Left lung (tissue), 10 donors: ENCODE results near the gene PRR14. TPM values are rescaled to one million over a fixed set of nuclear protein-coding genes. Genes with fewer than 3 reads are reported as not detected.
A peak's percentile ranks its signal among the peaks of the same experiment; 100 is the strongest.

Source experiments
- ATAC-seq: fragments of 200-7000 bp; cut with Tn5 transposase; one replicate; pipeline ENCODE4 v1.9.1; 2020; ENCODE audit warnings: moderate library complexity
- DNase-seq, 4 donors: peaks; one replicate each; pipeline ENCODE4 v3.0.0-alpha.2; 2013 to 2020
- H3K27ac ChIP-seq, 2 donors: fragments of 200-600 bp; sonication (generic) in 1 of 2; one replicate each; pipeline versions ENCODE4 v1.5.0 to v1.8.0; 2020 to 2021
- H3K27me3 ChIP-seq, 2 donors: fragments of 200-600 bp; sonication (generic) in 1 of 2; one replicate each; pipeline versions ENCODE4 v1.5.0 to v1.8.0; 2020 to 2021
- H3K36me3 ChIP-seq, 2 donors: fragments of 200-600 bp; sonication (generic) in 1 of 2; one replicate each; pipeline versions ENCODE4 v1.5.0 to v1.8.0; 2020 to 2021
- H3K4me1 ChIP-seq, 2 donors: fragments of 200-600 bp; one replicate each; pipeline ENCODE4 v1.8.0; 2021
- H3K4me3 ChIP-seq, 2 donors: fragments of 200-600 bp; sonication (generic) in 1 of 2; one replicate each; pipeline versions ENCODE4 v1.5.0 to v1.8.0; 2020 to 2021; ENCODE audit warnings: mild to moderate bottlenecking in 1 of 2
- H3K9me3 ChIP-seq, 2 donors: fragments of 200-600 bp; sonication (generic) in 1 of 2; one replicate each; pipeline versions ENCODE4 v1.5.0 to v1.8.0; 2020 to 2021
- intact Hi-C, 2 donors: fragments of 100-400 bp; cut with DNase I; formaldehyde crosslinking; loops; one replicate each; pipeline versions ENCODE4 v1.11.2 to v1.14.2; 2022
- polyA plus RNA-seq, 6 donors: library from polyadenylated mRNA; unstranded; fragments of 120-200 nt; gene quantifications; one replicate each; pipeline ENCODE4 v1.2.1, GENCODE V29; 2013; ENCODE audit not compliant: insufficient read length in 6 of 6
- total RNA-seq, 2 donors: library from RNA; stranded (reverse); fragmentation: NEBNext Ultra II Directional; extraction: Animal tissue kit (Norgen Biotek cat#: 25700); gene quantifications; one replicate each; pipeline ENCODE4 v1.2.1, GENCODE V29; 2021
- TF ChIP-seq, protein P1 (sequence below), 2 donors: fragments of 200-600 bp; sonication (generic) in 1 of 2; IDR thresholded peaks; one replicate each; pipeline versions ENCODE4 v1.5.0 to v1.8.0; 2021; ENCODE audit warnings: antibody characterized with exemption in 2 of 2
- donor health status: DM: no; HTN: yes; CAD: no.
- donor health status: DM: no; HTN: no; CAD: no.

The PRR14 gene
- total and polyA plus RNA-seq, 8 donors, result 39.2 to 58.8 (median 45.2) TPM

DNA sequence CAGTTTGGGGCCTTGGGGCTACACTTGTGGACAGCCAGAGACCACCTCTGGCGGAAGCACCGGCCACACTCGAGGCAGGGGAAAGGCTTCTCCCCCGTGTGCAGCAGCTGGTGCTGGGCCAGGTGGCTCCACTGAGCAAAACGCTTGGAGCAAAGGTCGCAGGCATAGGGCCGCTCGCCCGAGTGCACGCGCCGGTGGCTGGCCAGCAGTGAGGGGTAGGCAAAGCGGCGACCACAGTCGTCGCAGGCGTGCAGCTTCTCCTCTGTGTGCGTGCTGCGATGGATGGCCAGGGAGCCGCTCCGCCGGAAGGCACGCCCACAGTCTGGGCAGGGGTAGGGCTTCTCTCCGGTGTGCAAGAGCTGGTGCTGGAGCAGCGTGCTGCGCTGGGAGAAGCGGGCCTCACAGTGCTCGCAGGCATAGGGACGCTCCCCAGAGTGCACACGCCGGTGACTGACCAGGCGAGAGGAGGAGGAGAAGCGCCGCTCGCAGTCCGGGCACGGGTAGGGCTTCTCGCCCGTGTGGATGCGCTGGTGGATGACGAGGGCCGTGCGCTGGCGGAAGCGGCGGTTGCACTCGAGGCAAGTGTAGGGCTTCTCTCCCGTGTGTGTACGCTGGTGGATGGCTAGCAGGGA lies 46.3 kb upstream of the PRR14 start:
- Histone ChIP-seq H3K4me3 (no peak overlapping the region), H3K27ac (peak overlapping the region in 1 of 2 donors; percentile 28), H3K9me3 (no peaks in the 10 kb centered on the region), H3K4me1 (peaks cover 0 to 56% of the 10 kb centered on the region in 2 donors), H3K27me3 (no peaks in the 10 kb centered on the region), H3K36me3 (peaks cover 0 to 51% of the 10 kb centered on the region in 2 donors)
- no peak for DNase-seq
- intact Hi-C loops, result no loop called here
- TF ChIP-seq, protein P1, sequence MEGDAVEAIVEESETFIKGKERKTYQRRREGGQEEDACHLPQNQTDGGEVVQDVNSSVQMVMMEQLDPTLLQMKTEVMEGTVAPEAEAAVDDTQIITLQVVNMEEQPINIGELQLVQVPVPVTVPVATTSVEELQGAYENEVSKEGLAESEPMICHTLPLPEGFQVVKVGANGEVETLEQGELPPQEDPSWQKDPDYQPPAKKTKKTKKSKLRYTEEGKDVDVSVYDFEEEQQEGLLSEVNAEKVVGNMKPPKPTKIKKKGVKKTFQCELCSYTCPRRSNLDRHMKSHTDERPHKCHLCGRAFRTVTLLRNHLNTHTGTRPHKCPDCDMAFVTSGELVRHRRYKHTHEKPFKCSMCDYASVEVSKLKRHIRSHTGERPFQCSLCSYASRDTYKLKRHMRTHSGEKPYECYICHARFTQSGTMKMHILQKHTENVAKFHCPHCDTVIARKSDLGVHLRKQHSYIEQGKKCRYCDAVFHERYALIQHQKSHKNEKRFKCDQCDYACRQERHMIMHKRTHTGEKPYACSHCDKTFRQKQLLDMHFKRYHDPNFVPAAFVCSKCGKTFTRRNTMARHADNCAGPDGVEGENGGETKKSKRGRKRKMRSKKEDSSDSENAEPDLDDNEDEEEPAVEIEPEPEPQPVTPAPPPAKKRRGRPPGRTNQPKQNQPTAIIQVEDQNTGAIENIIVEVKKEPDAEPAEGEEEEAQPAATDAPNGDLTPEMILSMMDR (IDR thresholded peaks at IDR 0.05), result no peak
- ATAC-seq, result no peak

DNA sequence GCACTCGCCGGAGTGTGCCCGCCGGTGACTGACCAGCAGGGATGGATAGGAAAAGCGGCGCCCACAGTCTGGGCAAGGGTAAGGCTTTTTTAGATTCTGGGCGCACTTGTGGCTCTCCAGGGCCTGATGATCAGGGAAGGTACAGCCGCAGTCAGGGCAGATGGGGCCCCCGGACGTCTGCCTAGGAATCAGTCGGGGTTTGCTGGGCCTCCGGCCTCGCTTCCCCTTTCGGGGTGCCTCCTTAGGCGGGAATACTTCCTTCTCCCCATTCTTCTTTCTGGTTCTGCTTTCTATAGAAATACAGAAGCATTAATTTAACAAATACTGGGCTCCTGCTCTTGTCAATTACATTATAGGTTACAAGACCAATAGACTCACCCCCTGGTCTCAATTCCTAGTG lies 45.6 kb upstream of the PRR14 start:
- intact Hi-C loops, result no loop called here
- ATAC-seq, result no peak
- peaks cover 0 to 51% of the 10 kb centered on the region in 2 donors for H3K36me3 ChIP-seq

DNA sequence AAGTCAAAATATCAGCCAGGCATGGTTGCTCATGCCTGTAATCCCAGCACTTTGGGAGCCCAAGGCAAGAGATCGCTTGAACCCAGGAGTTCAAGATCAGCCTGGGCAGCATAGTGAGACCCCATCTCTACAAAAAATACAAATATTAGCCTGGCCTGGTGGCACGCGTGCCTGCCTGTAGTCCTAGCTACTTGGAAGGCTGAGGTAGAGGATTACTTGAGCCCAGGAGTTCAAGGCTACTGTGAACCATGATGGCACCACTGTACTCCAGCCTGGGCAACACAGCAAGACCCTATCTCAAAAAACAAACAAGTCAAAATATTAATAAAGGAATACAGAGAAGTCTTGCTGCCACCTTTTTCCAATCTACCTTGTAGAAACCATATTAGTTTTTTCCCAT lies 44.8 kb upstream of the PRR14 start:
- TF ChIP-seq, protein P1 (IDR thresholded peaks at IDR 0.05), result no peak
- ATAC-seq, result no peak
- H3K27me3 ChIP-seq, result no peaks in the 10 kb centered on the region

More for the DNA sequence above, 45.6 kb upstream of the PRR14 start:
- Histone ChIP-seq H3K4me1 (peaks cover 0 to 56% of the 10 kb centered on the region in 2 donors), H3K27ac (peak overlapping the region in 1 of 2 donors; percentile 28), H3K9me3 (no peaks in the 10 kb centered on the region), H3K4me3 (no peak overlapping the region), H3K27me3 (no peaks in the 10 kb centered on the region)
- TF ChIP-seq, protein P1 (IDR thresholded peaks at IDR 0.05), result no peak
- peak in 2 of 4 donors; percentile 39 to 86 for DNase-seq

DNA sequence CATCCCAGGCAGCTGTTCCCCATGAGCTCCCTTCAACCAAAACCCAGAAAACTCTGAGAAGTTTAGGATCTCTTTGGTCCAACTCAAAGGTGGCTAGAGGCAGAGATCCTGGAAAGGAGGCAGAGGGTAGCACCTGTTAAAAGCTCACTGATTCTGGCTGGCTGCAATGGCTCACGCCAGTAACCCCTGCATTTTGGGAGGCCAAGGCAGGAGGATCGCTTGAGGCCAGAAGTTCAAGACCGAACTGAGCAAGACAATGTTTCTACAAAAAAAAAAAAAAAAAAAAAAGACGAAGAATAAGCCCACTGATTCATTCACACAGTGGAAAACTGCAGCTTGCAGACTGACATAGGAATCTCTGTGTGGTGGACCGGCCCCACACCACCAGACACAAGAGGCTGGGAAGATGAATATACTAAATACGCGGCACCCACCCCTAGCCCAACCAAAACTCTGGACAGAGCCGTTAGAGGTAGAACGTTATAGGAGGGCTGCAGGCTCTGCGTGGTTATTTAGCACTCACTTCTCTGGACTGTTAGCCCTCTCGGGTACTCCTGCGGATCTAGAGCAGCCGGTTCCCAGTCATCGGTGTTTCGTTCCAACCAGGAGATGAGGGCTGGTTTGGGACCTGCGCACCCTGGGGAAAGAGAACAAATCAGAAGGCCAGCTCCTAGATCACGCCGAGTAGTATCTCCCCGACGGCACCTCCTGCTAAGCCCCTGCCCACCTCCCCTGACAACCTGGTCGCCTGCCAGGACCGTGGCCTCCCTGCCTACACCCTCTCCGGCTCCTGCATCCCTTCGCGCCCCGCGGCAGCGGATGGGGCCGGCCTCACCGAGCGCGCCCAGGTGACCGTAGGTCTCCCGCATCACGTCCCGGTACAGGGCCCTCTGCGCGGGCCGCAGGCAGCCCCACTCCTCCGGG lies 41.5 kb upstream of the PRR14 start:
- peak in 3 of 4 donors; percentile 39 to 89 (median 59) for DNase-seq
- Histone ChIP-seq H3K4me3 (peak overlapping the region; percentile 73 to 79), H3K36me3 (peaks cover 0 to 29% of the 10 kb centered on the region in 2 donors), H3K27me3 (no peaks in the 10 kb centered on the region), H3K9me3 (no peaks in the 10 kb centered on the region), H3K4me1 (peaks cover 0 to 38% of the 10 kb centered on the region in 2 donors), H3K27ac (peak overlapping the region; percentile 93 to 95)
- ATAC-seq, result peak; percentile 83
- intact Hi-C loops, result no loop called here
- TF ChIP-seq, protein P1 (IDR thresholded peaks at IDR 0.05), result no peak

More for the DNA sequence above, 44.8 kb upstream of the PRR14 start:
- H3K4me1 ChIP-seq, result peaks cover 0 to 62% of the 10 kb centered on the region in 2 donors
- no peak for DNase-seq
- H3K9me3 ChIP-seq, result no peaks in the 10 kb centered on the region
- no peak overlapping the region for H3K4me3 ChIP-seq
- intact Hi-C loops, result no loop called here
- H3K27ac ChIP-seq, result peak overlapping the region in 1 of 2 donors; percentile 28
- peaks cover 0 to 51% of the 10 kb centered on the region in 2 donors for H3K36me3 ChIP-seq
